Heart left ventricle (tissue), 16 donors: ENCODE results near the gene RNFT2. TPM values are rescaled to one million over a fixed set of nuclear protein-coding genes. Genes with fewer than 3 reads are reported as not detected.
"Not testable (repeated sequence)": the region's sequence is repeated elsewhere in the genome, so short reads cannot be mapped to it uniquely, and the experiment has no call there.

Experiments used
- ATAC-seq, 4 donors: fragments of 200-7000 bp; cut with Tn5 transposase; one replicate each; pipeline ENCODE4 v1.9.1; 2020 to 2022; ENCODE audit warnings: moderate library complexity in 4 of 4, mild to moderate bottlenecking in 3 of 4, moderate number of reproducible peaks in 1 of 4
- DNase-seq, 5 donors: peaks; one replicate each; pipeline ENCODE4 v3.0.0-alpha.2; 2020
- H3K27ac ChIP-seq, 12 donors: fragments of 200-600 bp; sonication (generic) in 4 of 12; one replicate each; pipeline versions ENCODE4 v1.5.0 to v1.8.0; 2016 to 2022; ENCODE audit warnings: mild to moderate bottlenecking in 2 of 12
- H3K27me3 ChIP-seq, 9 donors: fragments of 200-600 bp; sonication (generic) in 2 of 9; one replicate each; pipeline versions ENCODE4 v1.5.1 to v1.8.0; 2016 to 2022; ENCODE audit warnings: mild to moderate bottlenecking in 3 of 9
- H3K36me3 ChIP-seq, 9 donors: fragments of 200-600 bp; sonication (generic) in 2 of 9; one replicate each; pipeline versions ENCODE4 v1.5.0 to v1.8.0; 2018 to 2022; ENCODE audit warnings: mild to moderate bottlenecking in 2 of 9
- H3K4me1 ChIP-seq, 12 donors: fragments of 200-600 bp; sonication (generic) in 4 of 12; one replicate each; pipeline versions ENCODE4 v1.5.0 to v1.8.0; 2016 to 2022; ENCODE audit warnings: mild to moderate bottlenecking in 3 of 12
- H3K4me3 ChIP-seq, 12 donors: fragments of 200-600 bp; sonication (generic) in 4 of 12; one replicate each; pipeline versions ENCODE4 v1.5.0 to v1.8.0; 2017 to 2022; ENCODE audit warnings: mild to moderate bottlenecking in 9 of 12, moderate library complexity in 4 of 12
- H3K9me3 ChIP-seq, 12 donors: fragments of 200-600 bp; sonication (generic) in 4 of 12; one replicate each; pipeline versions ENCODE4 v1.5.0 to v1.8.0; 2016 to 2022; ENCODE audit warnings: mild to moderate bottlenecking in 1 of 12
- POLR2A ChIP-seq, 2 donors: fragments of 450-650 bp; IDR thresholded peaks; one replicate each; pipeline ENCODE4 v1.6.1; 2017; ENCODE audit warnings: antibody characterized with exemption in 2 of 2, mild to moderate bottlenecking in 2 of 2, moderate library complexity in 2 of 2
- WGBS, 4 donors: extraction: QIAGEN DNeasy Blood & Tissue Kit in 2 of 4; methylation state at CpG; one replicate each; pipeline versions ENCODE4 v1.1.5 to v1.1.7; 2013 to 2018; 5-methylcytosine and 5-hydroxymethylcytosine counted together
- intact Hi-C, 10 donors: fragments of 100-400 bp; cut with DNase I; formaldehyde crosslinking; loops; one replicate each; pipeline versions ENCODE4 v1.11.1 to v1.14.2; 2022
- polyA plus RNA-seq, 2 donors: library from polyadenylated mRNA; stranded (reverse); fragments of 200-250 nt; gene quantifications; one replicate each; pipeline ENCODE4 v1.2.3, GENCODE V29; 2013
- total RNA-seq, 9 donors: library from RNA; depleted of rRNA in 2 of 9; stranded (reverse); fragments of >200 nt in 2 of 9; fragmentation: NEBNext Ultra II Directional in 3 of 9; extraction: Animal tissue kit (Norgen Biotek cat#: 25700) in 3 of 9; gene quantifications; one replicate each; pipeline versions ENCODE4 v1.1.0 to v1.2.4, GENCODE V29; 2016 to 2023
- TF ChIP-seq, protein P1 (sequence below), 12 donors: fragments of 200-600 bp; sonication (generic) in 4 of 12; IDR thresholded peaks; one replicate each; pipeline versions ENCODE4 v1.5.0 to v1.8.0; 2018 to 2022; ENCODE audit warnings: antibody characterized with exemption in 12 of 12, mild to moderate bottlenecking in 5 of 12
- donor health status: ischemic (EF 13 %, LVEDD 7.1; RV severe dilation, severe dysfunction).
- donor health status: healthy with polysubstance abuse.
- donor health status: DM: no; HTN: yes; CAD: no.
- donor health status: DM: no; HTN: no; CAD: no.
- donor health status: ischemic (EF 25% LVEDD 6.9; RV normal size, moderate dysfunction).
- donor health status: ischemic (EF 25% LVEDD 5.7; RV mildly dilated, moderate dysfunction).
- donor health status: healthy.
- donor health status: DM: yes; HTN: yes; CAD: no.
- donor health status: ischemic (EF 35%, LVEDD 5.7; RV mildly dilated, moderate dysfunction).
- donor health status: nonischemic (EF 11% LVEDD 7.7; RV severe dilation, severe dysfunction).
- donor health status: DM: yes; HTN: yes; CAD: no.
- donor health status: PGD.
- donor health status: ischemic (EF 29% LVEDD 5.4; RV normal size, mild dysfunction).
- donor health status: nonischemic (EF 23%, LVEDD 6.1; RV moderate dilation, normal function).

The RNFT2 gene
- total and polyA plus RNA-seq, 11 donors, result 0.58 to 2.4 (median 1.6) TPM

- H3K36me3 ChIP-seq, result no peaks in the 10 kb centered on the region
- no peak for TF ChIP-seq POLR2A (IDR thresholded peaks at IDR 0.05)
- TF ChIP-seq, protein P1, sequence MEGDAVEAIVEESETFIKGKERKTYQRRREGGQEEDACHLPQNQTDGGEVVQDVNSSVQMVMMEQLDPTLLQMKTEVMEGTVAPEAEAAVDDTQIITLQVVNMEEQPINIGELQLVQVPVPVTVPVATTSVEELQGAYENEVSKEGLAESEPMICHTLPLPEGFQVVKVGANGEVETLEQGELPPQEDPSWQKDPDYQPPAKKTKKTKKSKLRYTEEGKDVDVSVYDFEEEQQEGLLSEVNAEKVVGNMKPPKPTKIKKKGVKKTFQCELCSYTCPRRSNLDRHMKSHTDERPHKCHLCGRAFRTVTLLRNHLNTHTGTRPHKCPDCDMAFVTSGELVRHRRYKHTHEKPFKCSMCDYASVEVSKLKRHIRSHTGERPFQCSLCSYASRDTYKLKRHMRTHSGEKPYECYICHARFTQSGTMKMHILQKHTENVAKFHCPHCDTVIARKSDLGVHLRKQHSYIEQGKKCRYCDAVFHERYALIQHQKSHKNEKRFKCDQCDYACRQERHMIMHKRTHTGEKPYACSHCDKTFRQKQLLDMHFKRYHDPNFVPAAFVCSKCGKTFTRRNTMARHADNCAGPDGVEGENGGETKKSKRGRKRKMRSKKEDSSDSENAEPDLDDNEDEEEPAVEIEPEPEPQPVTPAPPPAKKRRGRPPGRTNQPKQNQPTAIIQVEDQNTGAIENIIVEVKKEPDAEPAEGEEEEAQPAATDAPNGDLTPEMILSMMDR (IDR thresholded peaks at IDR 0.05), result no peak
- WGBS, 4 donors, result 89 to 100% (median 96%) methylated on average over 2 to 4 of the region's 4 CpGs
- no peaks in the 10 kb centered on the region for H3K27me3 ChIP-seq
- H3K4me1 ChIP-seq, result no peaks in the 10 kb centered on the region
- ATAC-seq (no peak), DNase-seq (no peak)
- intact Hi-C loops, result no loop called here
- H3K9me3 ChIP-seq, result no peaks in the 10 kb centered on the region
- H3K27ac ChIP-seq, result no peak overlapping the region
- H3K4me3 ChIP-seq, result no peak overlapping the region
These were observed 12.2 kb downstream of the RNFT2 start for GRCh38 chr12:116750298-116750697.

- H3K4me3 ChIP-seq, intact Hi-C loops, H3K9me3 ChIP-seq, H3K27ac ChIP-seq, DNase-seq, ATAC-seq, H3K27me3 ChIP-seq, H3K36me3 ChIP-seq, H3K4me1 ChIP-seq: not testable (repeated sequence)
- WGBS, 4 donors, result 89 to 92% (median 91%) methylated on average over 5 of the region's 5 CpGs
These were observed 16.0 kb downstream of the RNFT2 start for GRCh38 chr12:116754097-116754496.

DNA sequence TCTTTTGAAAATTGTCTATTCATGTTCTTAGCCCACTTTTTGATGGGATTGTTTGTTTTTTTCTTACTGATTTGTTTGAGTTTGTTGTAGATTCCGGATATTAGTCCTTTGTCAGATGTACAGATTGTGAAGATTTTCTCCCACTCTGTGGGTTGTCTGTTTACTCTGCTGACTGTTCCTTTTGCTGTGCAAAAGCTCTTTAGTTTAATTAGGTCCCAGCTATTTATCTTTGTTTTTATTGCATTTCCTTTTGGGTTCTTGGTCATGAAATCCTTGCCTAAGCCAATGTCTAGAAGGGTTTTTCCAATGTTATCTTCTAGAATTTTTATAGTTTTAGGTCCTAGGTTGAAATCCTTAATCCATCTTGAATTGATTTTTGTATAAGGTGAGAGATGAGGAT lies 16.7 kb downstream of the RNFT2 start:
- H3K4me3 ChIP-seq, ATAC-seq, H3K9me3 ChIP-seq, DNase-seq, H3K27me3 ChIP-seq, H3K27ac ChIP-seq, H3K36me3 ChIP-seq, H3K4me1 ChIP-seq, intact Hi-C loops: not testable (repeated sequence)
- WGBS, 4 donors, result 89 to 96% (median 94%) methylated on average over 1 of the region's 1 CpG

- ATAC-seq (peak in 2 of 4 donors; percentile 26 to 37), DNase-seq (peak in 4 of 5 donors; percentile 20 to 46 (median 30))
- peaks cover 0 to 7% (median 0%) of the 10 kb centered on the region in 12 donors for H3K4me1 ChIP-seq
- H3K36me3 ChIP-seq, result no peaks in the 10 kb centered on the region
- no peak overlapping the region for H3K27ac ChIP-seq
- TF ChIP-seq, protein P1 (IDR thresholded peaks at IDR 0.05), result peak in 1 of 12 donors; percentile 13
- no peak for TF ChIP-seq POLR2A (IDR thresholded peaks at IDR 0.05)
- no peaks in the 10 kb centered on the region for H3K9me3 ChIP-seq
- H3K4me3 ChIP-seq, result peak overlapping the region in 9 of 12 donors; percentile 13 to 39 (median 24)
- intact Hi-C loops, result no loop called here
- H3K27me3 ChIP-seq, result no peaks in the 10 kb centered on the region
- whole genome bisulfite sequencing, 4 donors, result 42 to 62% (median 56%) methylated on average over 15 to 22 of the region's 22 CpGs
These were observed 21.9 kb downstream of the RNFT2 start for GRCh38 chr12:116759783-116760621.

DNA sequence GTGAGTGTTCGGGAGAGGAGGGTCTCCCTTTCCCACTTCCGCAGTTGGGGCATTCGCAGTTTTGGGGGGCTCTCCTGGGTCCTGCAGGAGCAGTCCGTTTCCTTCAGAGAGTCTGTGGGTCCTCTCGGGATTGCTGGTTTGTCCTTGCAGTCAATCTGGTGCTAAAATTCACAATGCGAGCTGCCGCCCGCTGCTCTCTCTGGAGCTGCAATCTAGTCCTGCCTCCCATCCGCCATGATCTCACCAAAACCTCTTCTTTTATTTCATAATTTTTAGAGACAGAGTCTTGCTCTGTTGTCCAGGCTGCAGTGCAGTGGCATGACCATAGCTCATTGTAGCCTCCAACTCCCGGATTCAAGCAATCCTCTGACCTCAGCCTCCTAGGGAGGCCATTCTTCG lies 22.5 kb downstream of the RNFT2 start:
- H3K4me3 ChIP-seq, result peak overlapping the region in 9 of 12 donors; percentile 0 to 39 (median 24)
- ATAC-seq (no peak), DNase-seq (no peak)
- 64 to 73% (median 71%) methylated on average over 9 to 11 of the region's 11 CpGs for WGBS, 4 donors
- intact Hi-C loops, result no loop called here
- H3K4me1 ChIP-seq, result peaks cover 0 to 7% (median 0%) of the 10 kb centered on the region in 12 donors
- H3K9me3 ChIP-seq, result no peaks in the 10 kb centered on the region
- no peak overlapping the region for H3K27ac ChIP-seq
- no peaks in the 10 kb centered on the region for H3K27me3 ChIP-seq
- no peaks in the 10 kb centered on the region for H3K36me3 ChIP-seq
- TF ChIP-seq, protein P1 (IDR thresholded peaks at IDR 0.05), result no peak
- no peak for TF ChIP-seq POLR2A (IDR thresholded peaks at IDR 0.05)
